Measurements from ENCODE around the gene IGF2R. TPM values are rescaled to one million over a fixed set of nuclear protein-coding genes. Genes with fewer than 3 reads are reported as not detected.

IGF2R gene
- total and polyA plus RNA-seq, 8 donors = 11.0 to 54.0 (median 34.7) TPM

DNA sequence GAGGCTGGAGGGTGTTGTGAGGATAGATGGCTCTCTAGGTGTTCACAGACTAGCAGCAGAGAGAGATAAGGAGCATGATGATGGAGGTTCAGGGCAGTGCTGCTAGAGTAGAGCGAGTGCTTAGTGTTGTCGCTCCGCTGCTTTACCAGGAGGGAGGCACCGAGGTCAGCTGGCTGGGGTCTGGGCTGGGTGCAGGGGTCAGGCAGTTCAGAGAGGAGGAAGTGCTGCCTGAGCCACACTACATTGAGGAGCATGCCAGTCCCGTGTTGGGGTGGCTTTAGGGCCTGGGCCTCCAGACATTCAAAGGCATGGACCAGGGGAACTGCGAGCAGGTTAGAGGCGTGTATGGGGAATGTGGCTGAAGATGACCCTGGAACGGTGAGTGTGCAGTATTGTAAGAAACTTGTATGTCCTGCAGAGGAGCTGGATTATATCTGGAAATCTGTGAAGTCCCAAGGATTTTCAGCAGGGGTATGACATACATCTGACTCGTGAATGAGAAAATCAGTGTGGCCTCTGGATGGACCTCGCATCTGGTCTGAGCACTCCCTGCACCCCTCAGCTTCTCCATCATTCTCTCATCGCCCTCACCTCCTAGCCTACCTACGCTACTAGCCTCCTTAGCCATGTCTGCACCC lies 66.9 kb downstream of the IGF2R start:
- H3K4me1 ChIP-seq = peaks cover 0 to under 1% (median 0%) of the 10 kb centered on the region in 3 donors
- intact Hi-C loops (cut with DNase I) = no loop called here
- no peak for DNase-seq
- H3K27ac ChIP-seq = no peak overlapping the region
- H3K4me3 ChIP-seq = no peak overlapping the region
- WGBS, 2 donors = 92 to 96% methylated on average over 12 of the region's 12 CpGs
- H3K27me3 ChIP-seq = no peaks in the 10 kb centered on the region
- no peak for FAIRE-seq
- ATAC-seq = no peak
- H3K9me3 ChIP-seq = no peaks in the 10 kb centered on the region
- TF ChIP-seq, protein P1, sequence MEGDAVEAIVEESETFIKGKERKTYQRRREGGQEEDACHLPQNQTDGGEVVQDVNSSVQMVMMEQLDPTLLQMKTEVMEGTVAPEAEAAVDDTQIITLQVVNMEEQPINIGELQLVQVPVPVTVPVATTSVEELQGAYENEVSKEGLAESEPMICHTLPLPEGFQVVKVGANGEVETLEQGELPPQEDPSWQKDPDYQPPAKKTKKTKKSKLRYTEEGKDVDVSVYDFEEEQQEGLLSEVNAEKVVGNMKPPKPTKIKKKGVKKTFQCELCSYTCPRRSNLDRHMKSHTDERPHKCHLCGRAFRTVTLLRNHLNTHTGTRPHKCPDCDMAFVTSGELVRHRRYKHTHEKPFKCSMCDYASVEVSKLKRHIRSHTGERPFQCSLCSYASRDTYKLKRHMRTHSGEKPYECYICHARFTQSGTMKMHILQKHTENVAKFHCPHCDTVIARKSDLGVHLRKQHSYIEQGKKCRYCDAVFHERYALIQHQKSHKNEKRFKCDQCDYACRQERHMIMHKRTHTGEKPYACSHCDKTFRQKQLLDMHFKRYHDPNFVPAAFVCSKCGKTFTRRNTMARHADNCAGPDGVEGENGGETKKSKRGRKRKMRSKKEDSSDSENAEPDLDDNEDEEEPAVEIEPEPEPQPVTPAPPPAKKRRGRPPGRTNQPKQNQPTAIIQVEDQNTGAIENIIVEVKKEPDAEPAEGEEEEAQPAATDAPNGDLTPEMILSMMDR (IDR thresholded peaks at IDR 0.05) = no peak
- H3K36me3 ChIP-seq = peaks cover 0 to 36% (median 15%) of the 10 kb centered on the region in 3 donors

DNA sequence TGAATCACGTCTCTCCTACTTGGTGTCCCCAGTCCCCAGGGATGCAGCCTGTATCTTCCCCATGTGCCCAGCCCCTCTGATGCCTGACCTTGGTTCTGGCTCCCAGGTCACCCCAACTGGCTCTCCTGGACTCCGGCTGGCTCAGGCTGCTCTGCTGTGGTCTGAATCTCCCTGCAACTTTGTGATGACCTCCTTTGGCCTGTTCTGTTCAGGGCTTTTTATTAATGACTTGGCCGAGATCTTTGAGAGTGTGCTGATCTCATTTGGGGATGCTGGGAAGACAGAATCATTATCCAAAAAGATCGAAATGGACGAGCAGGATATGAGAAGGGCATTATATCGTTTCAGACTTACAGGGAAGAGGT lies 67.4 kb downstream of the IGF2R start:
- Histone ChIP-seq H3K27ac (no peak overlapping the region), H3K4me3 (no peak overlapping the region), H3K4me1 (peaks cover 0 to 1% (median 0%) of the 10 kb centered on the region in 3 donors), H3K36me3 (peaks cover 0 to 39% (median 15%) of the 10 kb centered on the region in 3 donors), H3K27me3 (no peaks in the 10 kb centered on the region), H3K9me3 (no peaks in the 10 kb centered on the region)
- DNase-seq (no peak), ATAC-seq (no peak), FAIRE-seq (no peak)
- TF ChIP-seq, protein P1 (IDR thresholded peaks at IDR 0.05) = no peak
- 80 to 91% methylated on average over 6 of the region's 6 CpGs for WGBS, 2 donors
- intact Hi-C loops (cut with DNase I) = no loop called here

DNA sequence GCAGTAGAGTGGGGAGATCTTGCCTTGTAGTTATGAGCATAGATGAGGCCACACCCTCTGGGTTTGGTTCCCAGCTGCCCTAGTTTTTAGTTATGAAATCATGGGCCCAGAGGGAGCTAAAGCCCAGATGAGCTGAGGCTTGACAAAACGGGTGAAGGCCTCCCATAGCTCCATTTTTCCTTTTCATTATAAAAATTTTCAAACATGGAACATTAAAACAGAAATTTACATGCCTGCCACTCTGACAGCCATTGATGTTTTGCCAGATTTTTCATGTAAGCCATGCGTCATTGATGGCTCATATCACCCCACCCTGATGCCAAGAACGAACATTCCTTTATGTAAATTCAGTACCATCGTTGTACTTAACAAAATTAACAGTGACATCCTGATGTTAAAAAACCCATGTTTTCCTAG lies 67.9 kb downstream of the IGF2R start:
- TF ChIP-seq, protein P1 (IDR thresholded peaks at IDR 0.05) = no peak
- H3K9me3 ChIP-seq = no peaks in the 10 kb centered on the region
- peaks cover 0 to 39% (median 15%) of the 10 kb centered on the region in 3 donors for H3K36me3 ChIP-seq
- 68 to 78% methylated on average over 4 of the region's 4 CpGs for WGBS, 2 donors
- intact Hi-C loops (cut with DNase I) = no loop called here
- peak in 2 of 4 donors; percentile 23 to 52 for ATAC-seq
- peaks cover 0 to 6% (median 2%) of the 10 kb centered on the region in 3 donors for H3K4me1 ChIP-seq
- no peak for FAIRE-seq
- H3K27me3 ChIP-seq = no peaks in the 10 kb centered on the region
- no peak overlapping the region for H3K27ac ChIP-seq
- H3K4me3 ChIP-seq = no peak overlapping the region
- no peak for DNase-seq

DNA sequence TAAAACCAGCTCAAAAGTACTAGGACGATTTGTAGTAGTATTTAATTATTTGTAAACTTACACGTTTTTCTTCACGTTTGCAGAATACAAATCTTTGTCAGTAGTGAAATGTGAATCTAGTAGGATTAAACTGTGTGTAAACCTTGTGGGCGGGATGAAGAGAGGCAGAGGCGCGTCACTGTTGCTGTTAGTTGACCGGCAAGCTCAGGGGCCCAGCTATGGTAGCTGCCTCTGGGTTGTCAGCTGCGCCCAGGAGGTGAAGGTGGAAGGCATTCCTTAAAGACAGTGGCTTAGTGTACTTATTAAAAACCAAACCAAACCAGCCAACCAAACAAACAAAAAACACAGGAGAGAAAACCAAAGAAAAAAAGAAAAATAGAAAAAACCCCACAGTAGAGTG lies 69.6 kb downstream of the IGF2R start:
- H3K27ac ChIP-seq = no peak overlapping the region
- no peak for ATAC-seq
- intact Hi-C loops (cut with DNase I) = no loop called here
- H3K4me1 ChIP-seq = peaks cover 6 to 20% (median 7%) of the 10 kb centered on the region in 3 donors
- peaks cover 0 to 26% (median 6%) of the 10 kb centered on the region in 3 donors for H3K36me3 ChIP-seq
- no peaks in the 10 kb centered on the region for H3K27me3 ChIP-seq
- WGBS, 2 donors = 91 to 92% methylated on average over 8 of the region's 8 CpGs
- no peak for FAIRE-seq
- TF ChIP-seq, protein P1 (IDR thresholded peaks at IDR 0.05) = no peak
- no peak overlapping the region for H3K4me3 ChIP-seq
- no peaks in the 10 kb centered on the region for H3K9me3 ChIP-seq
- no peak for DNase-seq

DNA sequence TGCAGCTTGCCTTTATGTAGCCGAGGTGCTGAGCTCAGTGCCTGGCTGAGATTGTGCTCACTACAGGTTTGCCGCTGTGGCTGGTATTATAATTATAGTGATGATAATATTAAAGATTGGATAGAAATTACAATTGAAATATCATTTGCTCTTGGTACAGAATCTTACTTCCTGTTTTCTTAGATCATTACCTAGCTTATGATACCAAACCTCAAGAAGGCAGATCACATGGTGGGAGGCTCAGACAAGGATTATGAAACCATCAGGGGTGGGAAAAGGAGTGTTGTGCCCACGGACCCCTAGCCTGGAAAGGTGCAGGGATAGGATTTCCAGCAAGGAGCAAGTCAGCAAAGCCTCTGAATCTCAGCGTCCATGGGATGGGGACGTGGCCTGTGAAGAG lies 70.6 kb downstream of the IGF2R start:
- H3K4me3 ChIP-seq = no peak overlapping the region
- H3K36me3 ChIP-seq = peaks cover 0 to 28% (median 0%) of the 10 kb centered on the region in 3 donors
- intact Hi-C loops (cut with DNase I) = no loop called here
- TF ChIP-seq, protein P1 (IDR thresholded peaks at IDR 0.05) = no peak
- peaks cover 7 to 20% (median 7%) of the 10 kb centered on the region in 3 donors for H3K4me1 ChIP-seq
- WGBS, 2 donors = 87% methylated on average over 5 of the region's 5 CpGs
- no peaks in the 10 kb centered on the region for H3K9me3 ChIP-seq
- FAIRE-seq (no peak), ATAC-seq (no peak), DNase-seq (no peak)
- no peaks in the 10 kb centered on the region for H3K27me3 ChIP-seq
- no peak overlapping the region for H3K27ac ChIP-seq
